ENCODE results near the gene XYLT1. TPM values are rescaled to one million over a fixed set of nuclear protein-coding genes. Genes with fewer than 3 reads are reported as not detected.

The XYLT1 gene
- polyA plus RNA-seq, 1 donor (not counting 4 experiments of a cell fraction or from before 2014, with no cell fraction given) = 4.4 TPM

DNA sequence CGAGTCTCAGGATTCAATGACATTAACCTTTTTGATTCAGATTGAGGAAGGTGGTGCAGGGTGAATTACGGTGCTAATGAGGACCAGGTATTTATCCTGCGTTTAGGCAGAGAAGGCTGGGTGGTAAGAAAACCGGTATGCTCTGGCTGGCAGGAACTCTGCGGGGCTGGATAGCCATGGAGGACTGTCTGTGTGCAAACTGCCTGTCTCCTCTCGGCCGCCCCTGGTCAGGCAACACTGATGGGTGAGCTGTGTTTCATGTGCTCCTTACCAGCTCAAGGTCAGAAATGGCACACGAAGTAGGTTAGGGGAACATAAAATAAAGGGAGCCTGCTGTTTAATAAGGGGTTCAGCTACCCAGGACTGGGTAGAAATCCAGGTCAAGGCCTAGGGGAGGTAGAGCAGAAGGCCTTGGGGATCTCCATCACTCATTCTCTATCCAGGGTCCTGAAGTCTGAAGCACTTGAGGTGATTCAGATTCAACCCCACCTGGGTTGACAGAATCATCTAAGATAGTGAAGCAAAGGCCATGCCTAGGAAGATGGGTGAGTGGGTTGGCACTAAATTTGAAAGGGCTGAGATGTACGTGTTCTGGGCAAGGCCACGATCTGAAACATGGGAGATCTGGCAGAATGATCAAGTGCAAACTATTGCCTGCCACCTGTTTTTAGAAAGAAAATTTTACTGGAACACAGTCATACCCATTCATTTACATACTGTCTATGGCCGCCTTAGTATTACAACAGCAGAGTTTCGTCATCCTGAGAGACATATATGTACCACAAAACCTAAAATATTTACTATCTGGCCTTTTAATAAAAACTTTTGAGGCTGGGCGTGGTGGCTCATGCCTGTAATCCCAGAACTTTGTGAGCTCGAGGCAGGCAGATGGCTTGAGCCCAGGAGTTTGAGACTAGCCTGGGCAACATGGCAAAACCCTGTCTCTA lies 292.5 kb downstream of the XYLT1 start:
- no peak overlapping the region for H2AFZ ChIP-seq (ENCODE audit: control insufficient read depth, low read length)
- no peaks in the 10 kb centered on the region for H3K9me3 ChIP-seq (ENCODE audit: control insufficient read depth, low read depth, low read length)
- FAIRE-seq (no peak), DNase-seq (ENCODE audit: low read depth, low spot score) (no peak)
- no peaks in the 10 kb centered on the region for H3K79me2 ChIP-seq (ENCODE audit: control insufficient read depth, insufficient read depth, low read length)
- peak overlapping the region; percentile 52 for H3K27ac ChIP-seq (ENCODE audit: control insufficient read depth, insufficient read depth, low read length)
- peak overlapping the region; percentile 62 for H3K4me2 ChIP-seq (ENCODE audit: control insufficient read depth, extremely low read depth, insufficient read depth, low read depth, low read length)
- TF ChIP-seq, protein P1, sequence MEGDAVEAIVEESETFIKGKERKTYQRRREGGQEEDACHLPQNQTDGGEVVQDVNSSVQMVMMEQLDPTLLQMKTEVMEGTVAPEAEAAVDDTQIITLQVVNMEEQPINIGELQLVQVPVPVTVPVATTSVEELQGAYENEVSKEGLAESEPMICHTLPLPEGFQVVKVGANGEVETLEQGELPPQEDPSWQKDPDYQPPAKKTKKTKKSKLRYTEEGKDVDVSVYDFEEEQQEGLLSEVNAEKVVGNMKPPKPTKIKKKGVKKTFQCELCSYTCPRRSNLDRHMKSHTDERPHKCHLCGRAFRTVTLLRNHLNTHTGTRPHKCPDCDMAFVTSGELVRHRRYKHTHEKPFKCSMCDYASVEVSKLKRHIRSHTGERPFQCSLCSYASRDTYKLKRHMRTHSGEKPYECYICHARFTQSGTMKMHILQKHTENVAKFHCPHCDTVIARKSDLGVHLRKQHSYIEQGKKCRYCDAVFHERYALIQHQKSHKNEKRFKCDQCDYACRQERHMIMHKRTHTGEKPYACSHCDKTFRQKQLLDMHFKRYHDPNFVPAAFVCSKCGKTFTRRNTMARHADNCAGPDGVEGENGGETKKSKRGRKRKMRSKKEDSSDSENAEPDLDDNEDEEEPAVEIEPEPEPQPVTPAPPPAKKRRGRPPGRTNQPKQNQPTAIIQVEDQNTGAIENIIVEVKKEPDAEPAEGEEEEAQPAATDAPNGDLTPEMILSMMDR (optimal IDR thresholded peaks at IDR 0.05 in 1 of 3, IDR thresholded peaks at IDR 0.05 in 1 of 3, conservative IDR thresholded peaks at IDR 0.05 in 1 of 3; ENCODE audit: extremely low read depth in 1 of 3, insufficient read depth in 2 of 3, low read length in 3 of 3) = no peak
- TF ChIP-seq EZH2 (IDR thresholded peaks at IDR 0.05; ENCODE audit: low read length) = no peak
- no peaks in the 10 kb centered on the region for H3K9me1 ChIP-seq (ENCODE audit: control insufficient read depth, extremely low read depth, insufficient read depth, low read length)
- H3K4me1 ChIP-seq (ENCODE audit: control insufficient read depth, extremely low read depth, insufficient read depth, low read length) = peaks cover 26% of the 10 kb centered on the region
- no peaks in the 10 kb centered on the region for H3K36me3 ChIP-seq (ENCODE audit: control insufficient read depth in 2 of 2, extremely low read depth in 1 of 2, insufficient read depth in 2 of 2, low read length in 2 of 2)
- dilution Hi-C loops (cut with MboI; ENCODE audit: extremely low pct_ligation_motif_present, low sequenced_read_pairs) = no loop called here
- H3K27me3 ChIP-seq (ENCODE audit: control insufficient read depth, extremely low read depth, insufficient read depth, low read length) = no peaks in the 10 kb centered on the region
- no peak overlapping the region for H3K9ac ChIP-seq (ENCODE audit: control insufficient read depth, extremely low read depth, insufficient read depth, low read length)
- peaks cover 4% of the 10 kb centered on the region for H4K20me1 ChIP-seq (ENCODE audit: control insufficient read depth, extremely low read depth, insufficient read depth, low read length)
- H3K4me3 ChIP-seq (ENCODE audit: control insufficient read depth in 2 of 3, extremely low read depth in 1 of 3, insufficient read depth in 2 of 3, low read depth in 1 of 3, low read length in 3 of 3) = no peak overlapping the region

DNA sequence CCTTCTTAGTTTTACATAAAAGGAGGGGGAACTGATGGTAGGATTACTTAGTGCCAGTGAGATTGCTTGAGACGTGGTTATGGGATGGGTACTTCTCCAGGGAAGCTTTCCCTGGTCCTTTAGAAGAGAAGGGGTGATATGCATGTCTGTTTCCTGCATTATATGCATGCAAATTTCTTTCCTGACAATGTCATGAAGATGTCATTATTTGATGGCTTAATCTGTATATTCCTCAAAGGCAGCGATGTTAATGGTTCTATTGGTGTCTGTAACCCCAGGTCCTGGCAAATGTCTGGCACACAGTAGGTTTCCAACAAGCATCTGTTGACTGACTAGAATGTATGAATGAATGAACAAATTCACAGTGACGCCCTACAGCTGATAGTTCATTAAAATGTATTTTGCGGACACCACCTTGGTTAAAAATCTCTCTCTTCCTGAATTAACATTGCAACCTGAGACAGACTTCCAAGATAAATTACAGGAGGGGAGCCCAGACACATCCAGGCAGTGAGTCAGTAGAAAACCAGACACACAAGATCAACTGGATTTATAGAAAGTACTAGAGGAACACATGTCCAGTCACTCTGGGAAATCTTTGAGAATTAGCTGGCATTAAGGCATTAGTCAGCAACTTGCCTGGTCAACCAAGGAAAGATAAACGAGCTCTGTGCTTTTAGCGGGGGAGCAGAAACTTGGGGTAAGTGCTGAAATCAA lies 293.4 kb downstream of the XYLT1 start:
- H3K9me3 ChIP-seq (ENCODE audit: control insufficient read depth, low read depth, low read length) = no peaks in the 10 kb centered on the region
- H2AFZ ChIP-seq (ENCODE audit: control insufficient read depth, low read length) = no peak overlapping the region
- H4K20me1 ChIP-seq (ENCODE audit: control insufficient read depth, extremely low read depth, insufficient read depth, low read length) = peaks cover 4% of the 10 kb centered on the region
- H3K4me3 ChIP-seq (ENCODE audit: control insufficient read depth in 2 of 3, extremely low read depth in 1 of 3, insufficient read depth in 2 of 3, low read depth in 1 of 3, low read length in 3 of 3) = no peak overlapping the region
- dilution Hi-C loops (cut with MboI; ENCODE audit: extremely low pct_ligation_motif_present, low sequenced_read_pairs) = no loop called here
- no peaks in the 10 kb centered on the region for H3K27me3 ChIP-seq (ENCODE audit: control insufficient read depth, extremely low read depth, insufficient read depth, low read length)
- H3K27ac ChIP-seq (ENCODE audit: control insufficient read depth, insufficient read depth, low read length) = peak overlapping the region; percentile 52
- no peaks in the 10 kb centered on the region for H3K36me3 ChIP-seq (ENCODE audit: control insufficient read depth in 2 of 2, extremely low read depth in 1 of 2, insufficient read depth in 2 of 2, low read length in 2 of 2)
- peak overlapping the region; percentile 62 for H3K4me2 ChIP-seq (ENCODE audit: control insufficient read depth, extremely low read depth, insufficient read depth, low read depth, low read length)
- no peak for TF ChIP-seq EZH2 (IDR thresholded peaks at IDR 0.05; ENCODE audit: low read length)
- TF ChIP-seq, protein P1 (optimal IDR thresholded peaks at IDR 0.05 in 1 of 3, IDR thresholded peaks at IDR 0.05 in 1 of 3, conservative IDR thresholded peaks at IDR 0.05 in 1 of 3; ENCODE audit: extremely low read depth in 1 of 3, insufficient read depth in 2 of 3, low read length in 3 of 3) = no peak
- no peaks in the 10 kb centered on the region for H3K9me1 ChIP-seq (ENCODE audit: control insufficient read depth, extremely low read depth, insufficient read depth, low read length)
- no peaks in the 10 kb centered on the region for H3K79me2 ChIP-seq (ENCODE audit: control insufficient read depth, insufficient read depth, low read length)
- peak; percentile 94 for FAIRE-seq
- peak; percentile 36 for DNase-seq (ENCODE audit: low read depth, low spot score)
- no peak overlapping the region for H3K9ac ChIP-seq (ENCODE audit: control insufficient read depth, extremely low read depth, insufficient read depth, low read length)
- peaks cover 31% of the 10 kb centered on the region for H3K4me1 ChIP-seq (ENCODE audit: control insufficient read depth, extremely low read depth, insufficient read depth, low read length)
